Measurements from ENCODE around the gene IFITM2. TPM values are rescaled to one million over a fixed set of nuclear protein-coding genes. Genes with fewer than 3 reads are reported as not detected.

Gene IFITM2
- total and polyA plus RNA-seq, 2 of the 13 experiments (the other 11 are each of a cell fraction or from before 2014, with no cell fraction given), result 13.8 to 267 TPM

DNA sequence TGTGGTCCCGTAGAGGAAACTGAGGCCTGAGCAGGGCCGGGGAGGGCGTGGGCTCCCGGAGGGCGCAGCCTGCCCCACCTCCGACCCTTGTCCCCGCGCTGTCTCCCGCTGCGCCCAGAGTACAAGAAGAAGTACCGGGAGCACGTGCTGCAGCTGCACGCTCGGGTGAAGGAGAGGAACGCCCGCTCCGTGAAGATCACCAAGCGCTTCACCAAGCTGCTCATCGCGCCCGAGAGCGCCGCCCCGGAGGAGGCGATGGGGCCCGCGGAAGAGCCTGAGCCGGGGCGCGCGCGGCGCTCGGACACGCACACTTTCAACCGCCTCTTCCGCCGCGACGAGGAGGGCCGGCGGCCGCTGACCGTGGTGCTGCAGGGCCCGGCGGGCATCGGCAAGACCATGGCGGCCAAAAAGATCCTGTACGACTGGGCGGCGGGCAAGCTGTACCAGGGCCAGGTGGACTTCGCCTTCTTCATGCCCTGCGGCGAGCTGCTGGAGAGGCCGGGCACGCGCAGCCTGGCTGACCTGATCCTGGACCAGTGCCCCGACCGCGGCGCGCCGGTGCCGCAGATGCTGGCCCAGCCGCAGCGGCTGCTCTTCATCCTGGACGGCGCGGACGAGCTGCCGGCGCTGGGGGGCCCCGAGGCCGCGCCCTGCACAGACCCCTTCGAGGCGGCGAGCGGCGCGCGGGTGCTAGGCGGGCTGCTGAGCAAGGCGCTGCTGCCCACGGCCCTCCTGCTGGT, 27.5 kb upstream of the IFITM2 start:
- intact Hi-C loops (cut with micrococcal nuclease; ENCODE audit: unreplicated experiment), result no loop called here
- FAIRE-seq (no peak), ATAC-seq (peak; percentile 35), DNase-seq (ENCODE audit: low spot score) (no peak)
- Histone ChIP-seq H3K4me1 (ENCODE audit: insufficient read depth, low read length) (peaks cover 16% of the 10 kb centered on the region), H3K79me2 (ENCODE audit: insufficient read depth, low read length) (no peaks in the 10 kb centered on the region), H2AFZ (ENCODE audit: low read length) (no peak overlapping the region), H4K20me1 (ENCODE audit: insufficient read depth, low read length) (no peaks in the 10 kb centered on the region), H3K27me3 (ENCODE audit: control insufficient read depth in 1 of 2, insufficient read depth in 2 of 2, low read length in 2 of 2) (peaks cover 7 to 68% of the 10 kb centered on the region in 2 experiments), H3K36me3 (replicated peaks in 1 of 2; ENCODE audit: control insufficient read depth in 1 of 2, insufficient read depth in 2 of 2, low read length in 2 of 2) (no peaks in the 10 kb centered on the region), H3K9ac (ENCODE audit: insufficient read depth, low read depth, low read length) (no peak overlapping the region), H3K4me2 (ENCODE audit: low read depth, low read length) (peak overlapping the region; percentile 55), H3K9me3 (ENCODE audit: low read length) (no peaks in the 10 kb centered on the region), H3K4me3 (replicated peaks in 1 of 3; ENCODE audit: insufficient read depth in 1 of 3, low read depth in 2 of 3, low read length in 3 of 3) (peak overlapping the region in 2 of 3 experiments; percentile 19 to 48; a peak in 2 of 6 replicates), H3K27ac (ENCODE audit: extremely low read length, insufficient read depth, low read length) (no peak overlapping the region)
- in situ Hi-C loops (cut with HindIII; ENCODE audit: extremely low pct_ligation_motif_present, low pct_unique_long_range_greater_than_20kb), result no loop called here
- ChIA-PET POLR2A (no interaction called here), CTCF (ENCODE audit: low intra/inter-chr PET ratio, low total read pairs) (no interaction called here)
- 10% methylated on average over 6 of the region's 85 CpGs for WGBS (ENCODE audit: low lambda C conversion rate)
- BruUV-seq (replicated peaks), result no TSS peak
- TF ChIP-seq, protein P1, sequence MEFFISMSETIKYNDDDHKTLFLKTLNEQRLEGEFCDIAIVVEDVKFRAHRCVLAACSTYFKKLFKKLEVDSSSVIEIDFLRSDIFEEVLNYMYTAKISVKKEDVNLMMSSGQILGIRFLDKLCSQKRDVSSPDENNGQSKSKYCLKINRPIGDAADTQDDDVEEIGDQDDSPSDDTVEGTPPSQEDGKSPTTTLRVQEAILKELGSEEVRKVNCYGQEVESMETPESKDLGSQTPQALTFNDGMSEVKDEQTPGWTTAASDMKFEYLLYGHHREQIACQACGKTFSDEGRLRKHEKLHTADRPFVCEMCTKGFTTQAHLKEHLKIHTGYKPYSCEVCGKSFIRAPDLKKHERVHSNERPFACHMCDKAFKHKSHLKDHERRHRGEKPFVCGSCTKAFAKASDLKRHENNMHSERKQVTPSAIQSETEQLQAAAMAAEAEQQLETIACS (CRISPR knock-in tag; IDR thresholded peaks at IDR 0.05), result peak; percentile 76
- TF ChIP-seq RFXAP (CRISPR knock-in tag; IDR thresholded peaks at IDR 0.05; ENCODE audit: borderline replicate concordance) (no peak), ZNF780A (CRISPR knock-in tag; IDR thresholded peaks at IDR 0.05) (no peak), SKI (IDR thresholded peaks at IDR 0.05; ENCODE audit: partially characterized antibody) (no peak), KLF12 (CRISPR knock-in tag; IDR thresholded peaks at IDR 0.05; ENCODE audit: borderline replicate concordance) (no peak), NCOA2 (CRISPR knock-in tag; IDR thresholded peaks at IDR 0.05) (no peak), RCOR2 (CRISPR knock-in tag; IDR thresholded peaks at IDR 0.05) (no peak), TBX3 (IDR thresholded peaks at IDR 0.05; ENCODE audit: borderline replicate concordance) (no peak), MEF2D (CRISPR knock-in tag; IDR thresholded peaks at IDR 0.05) (no peak), NFKB2 (CRISPR knock-in tag; IDR thresholded peaks at IDR 0.05; ENCODE audit: borderline replicate concordance) (no peak; the same call in 1 of the 2 replicates), EED (CRISPR knock-in tag; IDR thresholded peaks at IDR 0.05) (0 out of 2 replicates have a peak, but pooled peaks have one; percentile 22)
- TF ChIP-seq, protein P2, sequence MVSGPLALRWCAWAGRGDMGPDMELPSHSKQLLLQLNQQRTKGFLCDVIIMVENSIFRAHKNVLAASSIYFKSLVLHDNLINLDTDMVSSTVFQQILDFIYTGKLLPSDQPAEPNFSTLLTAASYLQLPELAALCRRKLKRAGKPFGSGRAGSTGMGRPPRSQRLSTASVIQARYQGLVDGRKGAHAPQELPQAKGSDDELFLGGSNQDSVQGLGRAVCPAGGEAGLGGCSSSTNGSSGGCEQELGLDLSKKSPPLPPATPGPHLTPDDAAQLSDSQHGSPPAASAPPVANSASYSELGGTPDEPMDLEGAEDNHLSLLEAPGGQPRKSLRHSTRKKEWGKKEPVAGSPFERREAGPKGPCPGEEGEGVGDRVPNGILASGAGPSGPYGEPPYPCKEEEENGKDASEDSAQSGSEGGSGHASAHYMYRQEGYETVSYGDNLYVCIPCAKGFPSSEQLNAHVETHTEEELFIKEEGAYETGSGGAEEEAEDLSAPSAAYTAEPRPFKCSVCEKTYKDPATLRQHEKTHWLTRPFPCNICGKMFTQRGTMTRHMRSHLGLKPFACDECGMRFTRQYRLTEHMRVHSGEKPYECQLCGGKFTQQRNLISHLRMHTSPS (CRISPR knock-in tag; IDR thresholded peaks at IDR 0.05; ENCODE audit: low read depth), result peak; percentile 67; the same call in 1 of the 2 replicates
- TF ChIP-seq, protein P3, sequence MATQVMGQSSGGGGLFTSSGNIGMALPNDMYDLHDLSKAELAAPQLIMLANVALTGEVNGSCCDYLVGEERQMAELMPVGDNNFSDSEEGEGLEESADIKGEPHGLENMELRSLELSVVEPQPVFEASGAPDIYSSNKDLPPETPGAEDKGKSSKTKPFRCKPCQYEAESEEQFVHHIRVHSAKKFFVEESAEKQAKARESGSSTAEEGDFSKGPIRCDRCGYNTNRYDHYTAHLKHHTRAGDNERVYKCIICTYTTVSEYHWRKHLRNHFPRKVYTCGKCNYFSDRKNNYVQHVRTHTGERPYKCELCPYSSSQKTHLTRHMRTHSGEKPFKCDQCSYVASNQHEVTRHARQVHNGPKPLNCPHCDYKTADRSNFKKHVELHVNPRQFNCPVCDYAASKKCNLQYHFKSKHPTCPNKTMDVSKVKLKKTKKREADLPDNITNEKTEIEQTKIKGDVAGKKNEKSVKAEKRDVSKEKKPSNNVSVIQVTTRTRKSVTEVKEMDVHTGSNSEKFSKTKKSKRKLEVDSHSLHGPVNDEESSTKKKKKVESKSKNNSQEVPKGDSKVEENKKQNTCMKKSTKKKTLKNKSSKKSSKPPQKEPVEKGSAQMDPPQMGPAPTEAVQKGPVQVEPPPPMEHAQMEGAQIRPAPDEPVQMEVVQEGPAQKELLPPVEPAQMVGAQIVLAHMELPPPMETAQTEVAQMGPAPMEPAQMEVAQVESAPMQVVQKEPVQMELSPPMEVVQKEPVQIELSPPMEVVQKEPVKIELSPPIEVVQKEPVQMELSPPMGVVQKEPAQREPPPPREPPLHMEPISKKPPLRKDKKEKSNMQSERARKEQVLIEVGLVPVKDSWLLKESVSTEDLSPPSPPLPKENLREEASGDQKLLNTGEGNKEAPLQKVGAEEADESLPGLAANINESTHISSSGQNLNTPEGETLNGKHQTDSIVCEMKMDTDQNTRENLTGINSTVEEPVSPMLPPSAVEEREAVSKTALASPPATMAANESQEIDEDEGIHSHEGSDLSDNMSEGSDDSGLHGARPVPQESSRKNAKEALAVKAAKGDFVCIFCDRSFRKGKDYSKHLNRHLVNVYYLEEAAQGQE (IDR thresholded peaks at IDR 0.05; ENCODE audit: borderline replicate concordance in 1 of 2, low read depth in 1 of 2, low read length in 2 of 2), result peak; percentile 71 to 89
- TF ChIP-seq, protein P4, sequence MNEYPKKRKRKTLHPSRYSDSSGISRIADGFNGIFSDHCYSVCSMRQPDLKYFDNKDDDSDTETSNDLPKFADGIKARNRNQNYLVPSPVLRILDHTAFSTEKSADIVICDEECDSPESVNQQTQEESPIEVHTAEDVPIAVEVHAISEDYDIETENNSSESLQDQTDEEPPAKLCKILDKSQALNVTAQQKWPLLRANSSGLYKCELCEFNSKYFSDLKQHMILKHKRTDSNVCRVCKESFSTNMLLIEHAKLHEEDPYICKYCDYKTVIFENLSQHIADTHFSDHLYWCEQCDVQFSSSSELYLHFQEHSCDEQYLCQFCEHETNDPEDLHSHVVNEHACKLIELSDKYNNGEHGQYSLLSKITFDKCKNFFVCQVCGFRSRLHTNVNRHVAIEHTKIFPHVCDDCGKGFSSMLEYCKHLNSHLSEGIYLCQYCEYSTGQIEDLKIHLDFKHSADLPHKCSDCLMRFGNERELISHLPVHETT (CRISPR knock-in tag; conservative IDR thresholded peaks at IDR 0.05), result no peak
- TF ChIP-seq, protein P5, sequence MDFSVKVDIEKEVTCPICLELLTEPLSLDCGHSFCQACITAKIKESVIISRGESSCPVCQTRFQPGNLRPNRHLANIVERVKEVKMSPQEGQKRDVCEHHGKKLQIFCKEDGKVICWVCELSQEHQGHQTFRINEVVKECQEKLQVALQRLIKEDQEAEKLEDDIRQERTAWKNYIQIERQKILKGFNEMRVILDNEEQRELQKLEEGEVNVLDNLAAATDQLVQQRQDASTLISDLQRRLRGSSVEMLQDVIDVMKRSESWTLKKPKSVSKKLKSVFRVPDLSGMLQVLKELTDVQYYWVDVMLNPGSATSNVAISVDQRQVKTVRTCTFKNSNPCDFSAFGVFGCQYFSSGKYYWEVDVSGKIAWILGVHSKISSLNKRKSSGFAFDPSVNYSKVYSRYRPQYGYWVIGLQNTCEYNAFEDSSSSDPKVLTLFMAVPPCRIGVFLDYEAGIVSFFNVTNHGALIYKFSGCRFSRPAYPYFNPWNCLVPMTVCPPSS (IDR thresholded peaks at IDR 0.05), result no peak

Data from HepG2 (cell line).